Right lobe of liver (tissue), 6 donors: Measurements from ENCODE around the gene ALMS1. TPM values are rescaled to one million over a fixed set of nuclear protein-coding genes. Genes with fewer than 3 reads are reported as not detected.
"Not testable (repeated sequence)": the region's sequence is repeated elsewhere in the genome, so short reads cannot be mapped to it uniquely, and the experiment has no call there.

Experiments used
- ATAC-seq, 4 donors: fragments of 200-7000 bp; cut with Tn5 transposase; one replicate each; pipeline ENCODE4 v1.9.1; 2020; ENCODE audit warnings: mild to moderate bottlenecking in 4 of 4, moderate library complexity in 4 of 4
- DNase-seq, 3 donors: peaks; one replicate each; pipeline ENCODE4 v3.0.0-alpha.2; 2020
- H3K27ac ChIP-seq, 3 donors: fragments of 200-600 bp; one replicate each; pipeline ENCODE4 v1.8.0; 2022
- H3K27me3 ChIP-seq, 2 donors: fragments of 200-600 bp; one replicate each; pipeline ENCODE4 v1.8.0; 2022
- H3K36me3 ChIP-seq, 4 donors: fragments of 200-600 bp; sonication (generic) in 1 of 4; one replicate each; pipeline versions ENCODE4 v1.5.1 to v1.8.0; 2017 to 2022; ENCODE audit warnings: control low read depth in 1 of 4
- H3K4me1 ChIP-seq, 4 donors: fragments of 200-600 bp; sonication (generic) in 1 of 4; one replicate each; pipeline versions ENCODE4 v1.5.1 to v1.8.0; 2017 to 2022; ENCODE audit warnings: control low read depth in 1 of 4
- H3K4me3 ChIP-seq, 3 donors: fragments of 200-600 bp; one replicate each; pipeline ENCODE4 v1.8.0; 2022
- H3K9me3 ChIP-seq, 4 donors: fragments of 200-600 bp; sonication (generic) in 1 of 4; one replicate each; pipeline versions ENCODE4 v1.5.1 to v1.8.0; 2017 to 2022; ENCODE audit warnings: control low read depth in 1 of 4
- CTCF ChIP-seq, 4 donors: fragments of 200-600 bp in 3 of 4; fragments of 450-650 bp in 1 of 4; IDR thresholded peaks; one replicate each; pipeline versions ENCODE4 v1.5.1 to v1.8.0; 2016 to 2022; ENCODE audit warnings: antibody characterized with exemption in 4 of 4, mild to moderate bottlenecking in 2 of 4
- POLR2A ChIP-seq: fragments of 450-650 bp; IDR thresholded peaks from one replicate; pipeline ENCODE4 v1.6.1; 2017; ENCODE audit warnings: antibody characterized with exemption, mild to moderate bottlenecking
- WGBS: methylation state at CpG from one replicate; pipeline ENCODE4 v1.1.6; 2018; ENCODE audit warnings: low coverage, low lambda C conversion rate; ENCODE audit not compliant: insufficient coverage; ENCODE audit errors: missing lambda C conversion rate; 5-methylcytosine and 5-hydroxymethylcytosine counted together
- intact Hi-C, 2 donors: fragments of 100-400 bp; cut with DNase I; formaldehyde crosslinking; loops; one replicate each; pipeline versions ENCODE4 v1.11.2 to v1.14.1; 2022
- total RNA-seq, 6 experiments: library from RNA; depleted of rRNA in 2 of 6; stranded (reverse); fragments of >200 nt in 2 of 6; fragmentation: NEBNext Ultra II Directional in 3 of 6; extraction: Animal tissue kit (Norgen Biotek cat#: 25700) in 3 of 6; gene quantifications; one replicate each; pipeline versions ENCODE4 v1.1.0 to v1.2.4, GENCODE V29; 2016 to 2023
- donor health status: DM: no; HTN: yes; CAD: no.
- donor health status: DM: no; HTN: no; CAD: no.
- donor health status: DM: no; HTN: no; CAD: no.
- donor health status: DM: no; HTN: yes; CAD: no.
- donor health status: DM: no; HTN: yes; CAD: no.

The ALMS1 gene
- total RNA-seq, 6 experiments from 2014 or later, result 5.0 to 9.3 (median 6.0) TPM

GRCh38 chr2:73528688-73529087 lies 143.1 kb downstream of the ALMS1 start:
- intact Hi-C loops, result no loop called here

GRCh38 chr2:73530773-73531172 lies 145.1 kb downstream of the ALMS1 start:
- H3K4me1 ChIP-seq, H3K4me3 ChIP-seq, H3K36me3 ChIP-seq, DNase-seq, H3K27ac ChIP-seq, H3K27me3 ChIP-seq, H3K9me3 ChIP-seq, ATAC-seq, intact Hi-C loops: not testable (repeated sequence)
- WGBS, result 100% methylated on average over 1 of the region's 4 CpGs

More at GRCh38 chr2:73528688-73529087, 143.1 kb downstream of the ALMS1 start:
- Histone ChIP-seq H3K27me3 (no peaks in the 10 kb centered on the region), H3K36me3 (peaks cover 0 to 4% (median 1%) of the 10 kb centered on the region in 4 donors), H3K4me1 (no peaks in the 10 kb centered on the region), H3K4me3 (no peak overlapping the region), H3K9me3 (no peaks in the 10 kb centered on the region), H3K27ac (no peak overlapping the region)
- DNase-seq (no peak), ATAC-seq (no peak)
- no peak for TF ChIP-seq POLR2A
- TF ChIP-seq CTCF (IDR thresholded peaks at IDR 0.05), result no peak
- no CpG with 5 or more reads among the region's 1 CpG for WGBS

- Histone ChIP-seq H3K27ac (no peak overlapping the region), H3K27me3 (no peaks in the 10 kb centered on the region), H3K36me3 (peaks cover 0 to 4% (median 1%) of the 10 kb centered on the region in 4 donors), H3K4me3 (no peak overlapping the region), H3K4me1 (no peaks in the 10 kb centered on the region), H3K9me3 (no peaks in the 10 kb centered on the region)
- no peak for TF ChIP-seq POLR2A
- TF ChIP-seq CTCF (IDR thresholded peaks at IDR 0.05), result no peak
- DNase-seq, result no peak
- intact Hi-C loops, result no loop called here
- ATAC-seq, result no peak
- WGBS, result 100% methylated on average over 1 of the region's 1 CpG
These were observed 146.7 kb downstream of the ALMS1 start for GRCh38 chr2:73532381-73532780.

- 91% methylated on average over 6 of the region's 6 CpGs for WGBS
- Histone ChIP-seq H3K9me3 (no peaks in the 10 kb centered on the region), H3K36me3 (peaks cover 0 to 4% (median 0%) of the 10 kb centered on the region in 4 donors), H3K4me3 (no peak overlapping the region), H3K4me1 (no peaks in the 10 kb centered on the region), H3K27ac (no peak overlapping the region), H3K27me3 (no peaks in the 10 kb centered on the region)
- no peak for ATAC-seq
- no peak for DNase-seq
- no peak for TF ChIP-seq CTCF (IDR thresholded peaks at IDR 0.05)
- TF ChIP-seq POLR2A, result no peak
- intact Hi-C loops, result no loop called here
These were observed 150.7 kb downstream of the ALMS1 start for GRCh38 chr2:73536133-73536840.

- WGBS, result 82% methylated on average over 3 of the region's 5 CpGs
- intact Hi-C loops, H3K9me3 ChIP-seq, H3K27ac ChIP-seq, H3K36me3 ChIP-seq, H3K4me1 ChIP-seq, ATAC-seq, H3K27me3 ChIP-seq, H3K4me3 ChIP-seq, DNase-seq: not testable (repeated sequence)
These were observed 175.2 kb downstream of the ALMS1 start for GRCh38 chr2:73560875-73561274.

- no peak overlapping the region for H3K4me3 ChIP-seq
- H3K27ac ChIP-seq, result no peak overlapping the region
- H3K9me3 ChIP-seq, result no peaks in the 10 kb centered on the region
- intact Hi-C loops, result no loop called here
- H3K4me1 ChIP-seq, result no peaks in the 10 kb centered on the region
- TF ChIP-seq CTCF (IDR thresholded peaks at IDR 0.05), result no peak
- no peak for TF ChIP-seq POLR2A
- no peak for DNase-seq
- ATAC-seq, result no peak
- no peaks in the 10 kb centered on the region for H3K27me3 ChIP-seq
- no peaks in the 10 kb centered on the region for H3K36me3 ChIP-seq
These were observed 175.8 kb downstream of the ALMS1 start for GRCh38 chr2:73561422-73561821.
